ENCODE data around the gene RPL9. TPM values are rescaled to one million over a fixed set of nuclear protein-coding genes. Genes with fewer than 3 reads are reported as not detected.

Gene RPL9
- total and polyA plus RNA-seq, 9 donors: 2,988 to 22,039 (median 4,031) TPM

- Histone ChIP-seq H3K27me3 (no peaks in the 10 kb centered on the region), H3K4me3 (no peak overlapping the region), H3K9me3 (no peaks in the 10 kb centered on the region), H3K36me3 (no peaks in the 10 kb centered on the region), H3K27ac (no peak overlapping the region), H3K4me1 (ENCODE audit: insufficient read depth) (no peaks in the 10 kb centered on the region)
- WGBS, 3 donors: 5 to 17% (median 10%) methylated on average over 5 of the region's 5 CpGs
- intact Hi-C loops (cut with DNase I): no loop called here
- TF ChIP-seq EP300 (IDR thresholded peaks at IDR 0.05): no peak
- TF ChIP-seq POLR2A (IDR thresholded peaks at IDR 0.05): no peak
- no peak for TF ChIP-seq CTCF (IDR thresholded peaks at IDR 0.05)
- DNase-seq: no peak
Measured at GRCh38 chr4:39410415-39410814, 48.3 kb downstream of the RPL9 start.

DNA sequence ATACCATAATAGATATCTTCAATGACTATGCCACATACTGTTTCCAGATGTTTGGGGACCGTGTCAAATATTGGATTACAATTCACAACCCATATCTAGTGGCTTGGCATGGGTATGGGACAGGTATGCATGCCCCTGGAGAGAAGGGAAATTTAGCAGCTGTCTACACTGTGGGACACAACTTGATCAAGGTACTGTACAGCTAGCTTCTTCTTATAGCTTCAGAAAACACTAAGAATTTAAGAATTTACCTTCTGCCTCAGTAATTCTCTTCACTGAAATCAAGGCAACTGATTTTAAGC lies 51.2 kb downstream of the RPL9 start:
- Histone ChIP-seq H3K27ac (no peak overlapping the region), H3K27me3 (no peaks in the 10 kb centered on the region), H3K4me3 (no peak overlapping the region), H3K4me1 (ENCODE audit: insufficient read depth) (no peaks in the 10 kb centered on the region), H3K36me3 (no peaks in the 10 kb centered on the region), H3K9me3 (no peaks in the 10 kb centered on the region)
- no peak for TF ChIP-seq CTCF (IDR thresholded peaks at IDR 0.05)
- no peak for TF ChIP-seq EP300 (IDR thresholded peaks at IDR 0.05)
- TF ChIP-seq POLR2A (IDR thresholded peaks at IDR 0.05): no peak
- no peak for DNase-seq
- intact Hi-C loops (cut with DNase I): no loop called here
- WGBS, 3 donors: 63 to 71% (median 68%) methylated on average over 1 of the region's 1 CpG

DNA sequence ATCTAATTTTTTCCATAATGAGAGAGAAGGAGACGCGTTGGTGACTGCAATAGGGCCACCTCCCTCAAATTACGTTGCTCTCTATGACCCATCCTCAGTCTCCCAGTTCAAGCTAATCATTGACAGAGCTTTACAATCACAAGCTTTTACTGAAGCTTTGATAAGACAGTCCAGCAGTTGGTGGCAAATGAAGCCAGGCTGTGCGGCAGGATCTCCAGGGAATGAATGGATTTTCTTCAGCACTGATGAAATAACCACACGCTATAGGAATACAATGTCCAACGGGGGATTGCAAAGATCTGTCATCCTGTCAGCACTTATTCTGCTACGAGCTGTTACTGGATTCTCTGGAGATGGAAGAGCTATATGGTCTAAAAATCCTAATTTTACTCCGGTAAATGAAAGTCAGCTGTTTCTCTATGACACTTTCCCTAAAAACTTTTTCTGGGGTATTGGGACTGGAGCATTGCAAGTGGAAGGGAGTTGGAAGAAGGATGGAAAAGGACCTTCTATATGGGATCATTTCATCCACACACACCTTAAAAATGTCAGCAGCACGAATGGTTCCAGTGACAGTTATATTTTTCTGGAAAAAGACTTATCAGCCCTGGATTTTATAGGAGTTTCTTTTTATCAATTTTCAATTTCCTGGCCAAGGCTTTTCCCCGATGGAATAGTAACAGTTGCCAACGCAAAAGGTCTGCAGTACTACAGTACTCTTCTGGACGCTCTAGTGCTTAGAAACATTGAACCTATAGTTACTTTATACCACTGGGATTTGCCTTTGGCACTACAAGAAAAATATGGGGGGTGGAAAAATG lies 51.7 kb downstream of the RPL9 start, which contains the start of gene KLB:
TSS of gene KLB (plus strand) at position 168 of the 821 bp plus-strand sequence. CDS start at position 188, 20 bp downstream.
- intact Hi-C loops (cut with DNase I): no loop called here
- TF ChIP-seq EP300 (IDR thresholded peaks at IDR 0.05) (no peak), CTCF (IDR thresholded peaks at IDR 0.05) (no peak), POLR2A (IDR thresholded peaks at IDR 0.05) (no peak)
- no peak within 1 kb of the TSS for H3K27ac ChIP-seq
- WGBS, 3 donors: 47 to 55% (median 52%) methylated on average over 12 of the region's 12 CpGs
- no peaks in the 10 kb centered on the region for H3K9me3 ChIP-seq
- no peak for DNase-seq
- no peak within 1 kb of the TSS for H3K4me3 ChIP-seq
- no peaks in the 10 kb centered on the region for H3K36me3 ChIP-seq
- no peaks in the 10 kb centered on the region for H3K4me1 ChIP-seq (ENCODE audit: insufficient read depth)
- H3K27me3 ChIP-seq: no peaks in the 10 kb centered on the region

Small RNA genes within 50 kb of the gene (microRNA-seq; reads per million reads assigned to microRNA genes)
- 0 reads per million in 3 donors for gene MIR5591

Small RNA genes within 50 kb of the gene (small RNA-seq; reads per million reads assigned to genes)
- not detected for gene MIR5591
- gene RF00019: not detected

Other genes starting within 250 kb of the RPL9 start
- gene RFC1, start 92.6 kb downstream of the RPL9 start, total RNA-seq: 10 to 100 TPM; 27.4 to 54.1 (median 42.2) TPM
- gene RFC1, start 92.6 kb downstream of the RPL9 start, polyA plus RNA-seq: 10 to 100 TPM; 27.5 to 44.8 TPM
- under 1 TPM in 2 of 7 donors, not detected in 5; under 0.01 to 0.08 TPM for gene KLB, start 52.0 kb downstream of the RPL9 start, total RNA-seq
- under 1 TPM; 0.01 to 0.07 TPM for gene KLB, start 52.0 kb downstream of the RPL9 start, polyA plus RNA-seq
- 10 to 100 TPM; 12.7 to 22.2 (median 15.6) TPM for gene LIAS, start 134 bp upstream of the RPL9 start, total RNA-seq
- 10 to 100 TPM; 24.1 to 32.4 TPM for gene LIAS, start 134 bp upstream of the RPL9 start, polyA plus RNA-seq
- 100 to 1,000 TPM in 1 of 7 donors, 10 to 100 TPM in 6; 47.2 to 106 (median 70.1) TPM for gene UGDH, start 68.5 kb upstream of the RPL9 start, total RNA-seq
- gene UGDH, start 68.5 kb upstream of the RPL9 start, polyA plus RNA-seq: 10 to 100 TPM; 18.3 to 32.7 TPM
- 10 to 100 TPM; 27.0 to 63.1 (median 56.9) TPM for gene SMIM14, start 179.9 kb upstream of the RPL9 start, total RNA-seq
- 10 to 100 TPM; 18.8 to 83.6 TPM for gene SMIM14, start 179.9 kb upstream of the RPL9 start, polyA plus RNA-seq
- 10 to 100 TPM; 17.6 to 63.8 (median 52.2) TPM for gene UBE2K, start 239.2 kb upstream of the RPL9 start, total RNA-seq
- 10 to 100 TPM; 14.5 to 58.7 TPM for gene UBE2K, start 239.2 kb upstream of the RPL9 start, polyA plus RNA-seq